GM21717 (cell line): ENCODE measurements around the gene DUSP12.
A peak's percentile ranks its signal among the peaks of the same experiment; 100 is the strongest.

ENCODE experiments used
- ATAC-seq: cut with Tn5 transposase; IDR thresholded peaks from one replicate; pipeline ENCODE4 v1.9.1; 2021; ENCODE audit warnings: mild to moderate bottlenecking, moderate library complexity; ENCODE audit not compliant: unreplicated experiment

The DUSP12 gene

GRCh38 chr1:161726473-161727255 is 22.9 kb upstream of the DUSP12 start:
- peak; percentile 37 for ATAC-seq

GRCh38 chr1:161727256-161727924 is 22.2 kb upstream of the DUSP12 start:
- peak; percentile 19 for ATAC-seq

DNA sequence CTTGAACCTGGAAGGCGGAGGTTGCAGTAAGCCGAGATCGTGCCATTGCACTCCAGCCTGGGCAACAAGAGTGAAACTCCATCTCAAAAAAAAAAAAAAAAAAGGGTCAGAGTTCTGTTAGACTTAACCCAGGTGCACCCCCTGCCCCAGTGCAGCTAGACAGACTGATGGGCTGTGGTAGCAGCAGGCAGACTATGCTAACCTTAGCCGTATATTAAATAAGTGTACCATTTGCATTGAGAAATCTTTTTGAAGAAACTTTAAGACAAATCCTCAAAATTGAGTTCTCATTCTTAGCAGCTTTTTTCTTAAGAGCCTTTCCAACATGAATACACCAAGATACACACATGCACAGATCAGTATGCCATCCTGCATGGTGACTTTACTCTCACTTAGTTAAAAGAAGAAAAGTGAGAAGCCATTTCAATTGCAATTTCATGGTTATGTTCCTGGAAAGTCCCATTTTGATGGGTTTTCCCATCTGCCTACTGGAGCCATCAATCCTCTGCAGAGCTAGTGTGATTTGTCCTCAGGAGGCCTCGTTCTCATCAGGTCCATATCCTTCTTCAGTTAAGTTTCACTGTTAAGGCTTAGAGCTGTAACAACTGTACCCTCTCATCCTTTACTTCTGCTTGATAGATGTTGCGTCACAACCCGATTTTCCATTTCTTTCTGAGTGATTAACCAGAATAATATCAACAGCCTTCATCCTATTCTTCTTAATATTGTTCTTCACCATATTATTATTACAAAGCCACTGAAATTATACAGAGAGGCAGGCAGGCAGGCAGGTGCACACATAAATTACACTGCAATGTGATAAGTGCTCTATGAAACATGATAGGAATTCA is 21.0 kb upstream of the DUSP12 start:
- no peak for ATAC-seq

GRCh38 chr1:161730050-161730564 is 19.5 kb upstream of the DUSP12 start:
- ATAC-seq, result no peak

DNA sequence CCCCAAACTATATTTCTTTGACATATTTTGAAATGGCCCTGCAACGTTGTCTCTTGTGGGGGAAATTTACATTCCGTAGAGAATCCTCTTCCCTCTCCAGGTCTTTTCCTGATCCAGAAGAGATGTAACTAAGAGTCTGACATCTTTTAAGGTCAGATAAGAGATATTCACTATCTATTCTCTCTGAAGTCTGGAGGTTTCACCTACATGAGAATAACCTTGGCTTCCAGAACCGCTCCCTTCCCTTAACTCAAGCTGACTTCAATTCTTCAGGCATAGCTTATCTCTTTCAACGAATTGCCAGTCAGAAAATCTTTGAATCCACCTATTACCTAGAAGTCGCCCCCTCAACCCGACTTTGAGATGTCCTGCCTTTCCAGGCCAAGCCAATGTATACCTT is 18.3 kb upstream of the DUSP12 start:
- ATAC-seq, result no peak

GRCh38 chr1:161731981-161732718 is 17.4 kb upstream of the DUSP12 start:
- ATAC-seq, result no peak

- ATAC-seq, result no peak
Measured at GRCh38 chr1:161733526-161733925, 16.1 kb upstream of the DUSP12 start.

DNA sequence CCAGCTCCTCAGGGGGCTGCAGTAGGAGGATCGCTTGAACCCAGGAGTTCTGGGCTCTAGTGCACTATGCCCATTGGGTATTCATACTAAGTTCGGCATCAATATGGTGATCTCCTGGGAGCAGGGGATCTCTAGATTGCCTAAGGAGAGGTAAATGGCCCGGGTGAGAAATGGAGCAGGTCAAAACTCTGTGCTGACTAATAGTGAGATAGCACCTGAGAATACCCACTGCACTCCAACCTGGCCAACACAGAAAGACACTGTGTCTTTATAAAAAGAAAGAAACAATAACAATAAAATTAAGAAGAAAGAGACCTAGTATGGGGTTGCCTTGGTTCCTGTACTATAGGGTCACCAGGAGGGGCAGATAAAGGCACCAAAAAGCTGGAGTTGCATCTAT is 13.7 kb upstream of the DUSP12 start:
- ATAC-seq, result no peak

GRCh38 chr1:161736335-161736969 is 13.1 kb upstream of the DUSP12 start:
- no peak for ATAC-seq

DNA sequence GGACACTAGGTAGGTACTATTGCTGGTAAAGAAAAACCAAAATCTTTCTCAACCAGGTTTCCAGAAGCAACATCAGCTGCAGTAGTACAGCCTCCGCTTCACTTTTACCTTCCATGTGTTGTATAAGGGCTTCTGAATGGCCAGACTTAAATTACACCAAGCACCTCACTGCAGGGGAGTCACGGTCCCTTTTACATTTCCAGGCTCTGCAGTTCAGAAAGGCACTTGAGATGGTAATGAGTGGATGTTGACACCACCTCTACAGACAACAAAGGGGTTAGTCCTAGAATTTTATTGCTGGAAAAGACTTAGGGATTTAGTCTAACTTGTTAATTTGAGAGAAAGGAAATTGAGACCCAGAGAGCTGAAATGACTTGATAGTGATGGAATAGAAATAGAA is 12.0 kb upstream of the DUSP12 start:
- no peak for ATAC-seq

GRCh38 chr1:161738627-161739287 is 10.8 kb upstream of the DUSP12 start:
- peak; percentile 57 for ATAC-seq

- ATAC-seq, result no peak
Measured at GRCh38 chr1:161739865-161740566, 9.6 kb upstream of the DUSP12 start.

DNA sequence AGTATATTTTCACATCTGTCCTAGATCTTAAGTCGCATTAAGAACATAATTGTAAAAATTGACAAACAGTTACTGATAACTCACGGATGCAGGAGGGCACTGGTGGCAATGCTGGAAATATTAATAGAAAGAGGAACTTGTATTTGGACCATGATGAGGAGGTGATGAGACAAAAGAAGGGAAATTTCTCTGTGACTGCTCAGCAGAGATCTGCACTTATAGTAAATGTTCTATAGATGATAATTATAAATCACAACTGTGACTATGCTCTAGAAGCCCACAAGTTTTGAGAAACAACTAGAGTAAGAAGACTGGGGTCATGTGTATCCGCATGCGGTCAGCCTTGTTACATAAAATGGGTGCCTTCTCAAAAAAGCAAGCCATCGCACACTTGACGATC is 8.7 kb upstream of the DUSP12 start:
- ATAC-seq, result no peak

DNA sequence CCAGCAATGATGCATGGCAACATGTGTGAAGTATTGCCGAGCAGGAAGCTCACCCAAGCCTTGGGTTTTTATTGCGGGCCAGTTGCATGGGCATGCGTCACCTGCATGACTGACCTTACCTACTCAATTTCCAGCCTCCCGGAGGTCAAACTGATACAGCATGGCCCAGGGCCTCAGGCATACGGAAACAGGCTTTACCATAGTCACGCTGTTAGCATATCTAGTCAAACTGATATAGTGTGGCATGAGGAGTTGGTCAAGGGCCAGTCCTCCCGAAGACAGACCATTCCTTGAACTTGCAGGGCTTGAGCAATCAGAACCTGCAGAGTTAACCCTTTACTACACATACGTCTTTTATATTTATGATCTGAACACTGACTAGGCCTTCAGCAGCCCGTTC is 6.4 kb upstream of the DUSP12 start:
- ATAC-seq, result no peak

DNA sequence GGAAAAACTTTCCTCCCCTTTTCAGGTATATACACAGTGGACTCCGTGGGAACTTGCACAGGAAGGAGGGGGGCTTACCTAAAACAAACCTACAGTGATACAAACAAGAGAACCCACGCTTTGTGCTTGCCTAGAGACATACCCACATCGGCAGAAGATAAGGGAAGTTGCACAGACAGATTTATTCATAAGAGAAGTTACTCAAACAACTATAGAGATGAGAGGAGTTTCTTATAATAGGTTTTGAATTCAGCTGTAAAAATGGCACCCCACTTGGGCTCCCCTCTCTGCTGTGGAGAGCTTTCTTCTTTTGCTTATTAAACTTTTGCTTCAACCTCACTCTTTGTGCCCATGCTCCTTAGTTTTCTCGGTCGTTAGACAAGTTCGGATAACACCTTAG is 1.8 kb upstream of the DUSP12 start:
- no peak for ATAC-seq

- no peak for ATAC-seq
Measured at GRCh38 chr1:161763522-161764098, 14.0 kb downstream of the DUSP12 start.

DNA sequence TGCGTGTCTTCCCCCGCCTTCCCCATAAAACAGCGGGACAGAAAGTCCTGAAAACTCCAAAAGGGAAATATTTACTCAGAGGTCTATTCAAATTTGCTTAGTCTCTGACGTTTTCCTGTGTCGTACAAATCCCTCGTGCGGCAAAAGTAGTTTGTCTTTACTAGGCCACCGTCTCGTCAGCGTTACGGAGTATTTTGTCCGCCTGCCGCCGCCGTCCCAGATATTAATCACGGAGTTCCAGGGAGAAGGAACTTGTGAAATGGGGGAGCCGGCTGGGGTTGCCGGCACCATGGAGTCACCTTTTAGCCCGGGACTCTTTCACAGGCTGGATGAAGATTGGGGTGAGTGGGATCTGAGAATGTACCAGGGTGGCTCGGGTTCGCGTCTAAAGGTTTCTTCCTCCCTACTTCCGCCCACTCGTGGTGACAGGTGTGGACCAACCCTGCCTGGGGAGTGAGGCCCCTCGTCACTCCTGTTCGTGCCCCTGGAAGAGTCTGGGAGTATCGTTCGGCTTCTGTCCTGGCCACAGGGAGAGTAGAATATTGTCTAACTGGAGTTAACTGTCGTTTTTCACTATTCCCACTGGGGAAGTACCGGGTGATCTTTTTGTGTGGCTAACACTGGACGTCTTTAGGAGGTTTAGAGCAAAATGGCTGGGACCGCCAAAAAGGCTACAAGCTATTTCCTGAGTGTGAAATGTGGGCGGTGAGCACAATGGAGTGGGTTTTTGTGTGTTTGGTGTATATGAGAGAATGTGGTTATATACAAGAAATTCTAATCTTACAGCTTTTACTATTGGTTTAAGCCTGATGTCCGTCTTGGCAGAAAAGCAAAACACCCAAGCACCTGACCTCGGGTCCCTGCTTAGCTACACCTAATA is 16.8 kb downstream of the DUSP12 start, which contains the start of gene ATF6:
Gene ATF6 (plus strand): TSS at position 219 of the 880 bp plus-strand sequence. CDS start 41 bp downstream, at position 260.
- ATAC-seq, result peak; percentile 61

DNA sequence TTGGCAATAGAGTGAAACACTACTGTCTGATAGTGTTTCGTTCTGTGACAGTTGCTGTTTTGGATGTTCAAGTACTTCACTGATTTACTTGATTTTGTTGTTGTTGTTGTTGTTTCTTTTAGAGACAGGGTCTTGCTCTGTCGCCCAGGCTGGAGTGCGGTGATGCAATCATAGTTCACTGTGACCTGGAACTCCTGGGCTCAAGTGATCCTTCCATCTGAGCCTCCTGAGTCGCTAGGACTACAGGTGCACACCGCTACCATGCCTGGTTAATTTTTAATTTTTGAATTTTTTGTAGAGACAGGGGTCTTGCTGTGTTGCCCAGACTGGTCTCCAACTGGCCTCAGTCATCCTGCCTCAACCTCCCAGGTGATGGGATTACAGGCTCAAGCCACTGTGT is 18.9 kb downstream of the DUSP12 start:
- no peak for ATAC-seq
